ENCODE measurements around the gene RBPJL.

GRCh38 chr20:45292343-45292742 is 14.3 kb upstream of the RBPJL start:
- TF ChIP-seq CTCF (IDR thresholded peaks at IDR 0.05) (no peak), POLR2A (IDR thresholded peaks at IDR 0.05) (no peak)

Measured in uterus (tissue), 2 donors.